H9 (cell line): ENCODE measurements around the gene LKAAEAR1. TPM values are rescaled to one million over a fixed set of nuclear protein-coding genes. Genes with fewer than 3 reads are reported as not detected.

ENCODE experiments used
- DNase-seq: peaks from one replicate; pipeline ENCODE4 v3.0.0-alpha.2; 2017
- H2AFZ ChIP-seq: one replicate; pipeline ENCODE4 v1.6.1; 2013; ENCODE audit warnings: mild to moderate bottlenecking, low read length, control low read depth, moderate library complexity
- H2AK5ac ChIP-seq: 2 replicates; pipeline ENCODE4 v1.6.1; 2013; ENCODE audit warnings: low read length, control low read depth, mixed read lengths; ENCODE audit not compliant: insufficient read length
- H2BK120ac ChIP-seq: one replicate; pipeline ENCODE4 v1.6.1; 2013; ENCODE audit warnings: low read depth, mild to moderate bottlenecking, low read length, control low read depth, inconsistent platforms; ENCODE audit not compliant: poor library complexity, severe bottlenecking
- H2BK12ac ChIP-seq: 2 replicates; pipeline ENCODE4 v1.6.1; 2013; ENCODE audit warnings: low read length, control low read depth, mixed read lengths, low read depth; ENCODE audit not compliant: insufficient read length
- H2BK15ac ChIP-seq: 2 replicates; pipeline ENCODE4 v1.6.1; 2013; ENCODE audit warnings: low read depth, low read length, control low read depth
- H2BK20ac ChIP-seq: one replicate; pipeline ENCODE4 v1.6.1; 2013; ENCODE audit warnings: low read depth, mild to moderate bottlenecking, low read length, control low read depth, inconsistent platforms; ENCODE audit not compliant: poor library complexity, severe bottlenecking
- H2BK5ac ChIP-seq: 2 replicates; pipeline ENCODE4 v1.6.1; 2013; ENCODE audit warnings: low read length, control low read depth, mixed read lengths; ENCODE audit not compliant: insufficient read length
- H3K14ac ChIP-seq: 2 replicates; pipeline ENCODE4 v1.6.1; 2013; ENCODE audit warnings: low read length, control low read depth; ENCODE audit not compliant: insufficient read depth
- H3K18ac ChIP-seq: 2 replicates; pipeline ENCODE4 v1.6.1; 2013; ENCODE audit warnings: low read depth, mild to moderate bottlenecking, mixed read lengths, low read length, control low read depth; ENCODE audit not compliant: insufficient read length
- H3K23ac ChIP-seq: 2 replicates; pipeline ENCODE4 v1.6.1; 2013; ENCODE audit warnings: low read length, control low read depth, mixed read lengths, low read depth; ENCODE audit not compliant: insufficient read length
- H3K23me2 ChIP-seq: 2 replicates; pipeline ENCODE4 v1.6.1; 2013; ENCODE audit warnings: low read depth, mild to moderate bottlenecking, mixed read lengths, low read length, control low read depth; ENCODE audit not compliant: insufficient read length, poor library complexity, severe bottlenecking
- H3K27ac ChIP-seq: 2 replicates; pipeline ENCODE4 v1.5.1; 2013; ENCODE audit warnings: low read length, control low read depth, mixed read lengths, low read depth; ENCODE audit not compliant: insufficient read length
- H3K27me3 ChIP-seq: 2 replicates; pipeline ENCODE4 v1.6.1; 2013; ENCODE audit warnings: low read length, control low read depth, inconsistent platforms; ENCODE audit not compliant: insufficient read depth
- H3K4ac ChIP-seq: 2 replicates; pipeline ENCODE4 v1.6.1; 2013; ENCODE audit warnings: low read depth, mild to moderate bottlenecking, control low read depth, inconsistent platforms, low read length, moderate library complexity
- H3K4me1 ChIP-seq: 2 replicates; pipeline ENCODE4 v1.6.1; 2013; ENCODE audit warnings: low read length, control low read depth, inconsistent platforms; ENCODE audit not compliant: insufficient read depth
- H3K4me2 ChIP-seq: 2 replicates; pipeline ENCODE4 v1.6.1; 2013; ENCODE audit warnings: low read length, control low read depth, mixed read lengths; ENCODE audit not compliant: insufficient read length, insufficient read depth
- H3K56ac ChIP-seq: 2 replicates; pipeline ENCODE4 v1.6.1; 2013; ENCODE audit warnings: low read depth, mild to moderate bottlenecking, mixed read lengths, low read length, control low read depth; ENCODE audit not compliant: insufficient read length
- H3K79me1 ChIP-seq: 2 replicates; pipeline ENCODE4 v1.6.1; 2013; ENCODE audit warnings: low read depth, mild to moderate bottlenecking, moderate library complexity, low read length, control low read depth, inconsistent platforms; ENCODE audit not compliant: insufficient read depth, poor library complexity, severe bottlenecking
- H3K79me2 ChIP-seq: 2 replicates; pipeline ENCODE4 v1.6.1; 2013; ENCODE audit warnings: low read length, control low read depth, inconsistent platforms; ENCODE audit not compliant: insufficient read depth
- H3K9ac ChIP-seq: 2 replicates; pipeline ENCODE4 v1.6.1; 2013; ENCODE audit warnings: low read length, control low read depth, mixed read lengths; ENCODE audit not compliant: insufficient read length; ENCODE audit errors: extremely low read depth
- H3K9me3 ChIP-seq: one replicate; pipeline ENCODE4 v1.6.1; 2013; ENCODE audit warnings: low read depth, low read length, inconsistent platforms; ENCODE audit not compliant: control insufficient read depth
- H3T11ph ChIP-seq: one replicate; pipeline ENCODE4 v1.6.1; 2013; ENCODE audit warnings: mild to moderate bottlenecking, low read length, control low read depth, inconsistent platforms
- H4K20me1 ChIP-seq: one replicate; pipeline ENCODE4 v1.6.1; 2013; ENCODE audit not compliant: control insufficient read depth, insufficient read length, insufficient read depth
- H4K5ac ChIP-seq: 2 replicates; pipeline ENCODE4 v1.6.1; 2013; ENCODE audit warnings: low read depth, mild to moderate bottlenecking, mixed read lengths, low read length, control low read depth; ENCODE audit not compliant: insufficient read length
- H4K8ac ChIP-seq: replicated peaks from 2 replicates; pipeline ENCODE4 v1.6.1; 2013; ENCODE audit warnings: low read length, control low read depth, mixed read lengths, low read depth; ENCODE audit not compliant: insufficient read length
- H4K91ac ChIP-seq: 2 replicates; pipeline ENCODE4 v1.6.1; 2013; ENCODE audit warnings: low read depth, mild to moderate bottlenecking, moderate library complexity, mixed read lengths, low read length, control low read depth; ENCODE audit not compliant: insufficient read length
- H3K27ac Mint-ChIP-seq, 3 experiments: 2 replicates in 2 of 3; 3 replicates in 1 of 3; pipeline ENCODE4 v1.8.0; 2020 to 2021; ENCODE audit warnings: mixed read lengths in 3 of 3, mild to moderate bottlenecking in 1 of 3, moderate library complexity in 1 of 3
- H3K27me3 Mint-ChIP-seq: 2 replicates; pipeline ENCODE4 v1.8.0; 2021; ENCODE audit warnings: low read depth, mild to moderate bottlenecking, moderate library complexity, mixed read lengths
- H3K36me3 Mint-ChIP-seq, 3 experiments: 2 replicates in 2 of 3; 3 replicates in 1 of 3; pipeline ENCODE4 v1.8.0; 2020 to 2021; ENCODE audit warnings: low read depth in 3 of 3, mixed read lengths in 3 of 3; ENCODE audit not compliant: insufficient read depth in 1 of 3
- H3K4me1 Mint-ChIP-seq, 2 experiments: 2 replicates each; pipeline ENCODE4 v1.8.0; 2020; ENCODE audit warnings: mixed read lengths in 2 of 2
- H3K4me3 Mint-ChIP-seq, 2 experiments: 2 replicates in 1 of 2; 3 replicates in 1 of 2; pipeline ENCODE4 v1.8.0; 2020 to 2021; ENCODE audit warnings: mild to moderate bottlenecking in 2 of 2, mixed read lengths in 2 of 2, moderate library complexity in 1 of 2
- H3K9me3 Mint-ChIP-seq, 2 experiments: 2 replicates in 1 of 2; 3 replicates in 1 of 2; pipeline ENCODE4 v1.8.0; 2020; ENCODE audit warnings: mild to moderate bottlenecking in 2 of 2, mixed read lengths in 2 of 2, moderate library complexity in 1 of 2
- CTCF ChIP-seq: fragments of 200-600 bp; sonication (generic); conservative IDR thresholded peaks from 3 replicates; pipeline ENCODE4 v1.8.0; 2021; ENCODE audit warnings: antibody characterized with exemption, mild to moderate bottlenecking
- WGBS: extraction: QIAGEN DNeasy Blood & Tissue Kit; methylation state at CpG from one replicate; pipeline ENCODE4 v1.1.7; 2013; ENCODE audit warnings: missing lambda C conversion rate, low lambda C conversion rate, mixed read lengths; ENCODE audit not compliant: insufficient read length; ENCODE audit errors: extremely low coverage; 5-methylcytosine and 5-hydroxymethylcytosine counted together
- total RNA-seq: library from RNA; stranded (reverse); gene quantifications from 2 replicates; pipeline ENCODE4 v1.2.1, GENCODE V29; 2021

Gene LKAAEAR1
- total RNA-seq, 1 experiment from 2014 or later, result 0.39 TPM

- no peak overlapping the region for H3K4ac ChIP-seq
- H2BK5ac ChIP-seq, result no peak overlapping the region
- Mint-ChIP-seq H3K27ac (peak overlapping the region in 2 of 3 experiments; percentile 49 to 70; a peak in 2 of 7 replicates), H3K27me3 (peaks cover 34% of the 10 kb centered on the region), H3K4me3 (no peak overlapping the region), H3K4me1 (peaks cover 6 to 11% of the 10 kb centered on the region in 2 experiments), H3K9me3 (peaks cover 8 to 9% of the 10 kb centered on the region in 2 experiments), H3K36me3 (peaks cover 2 to 5% (median 2%) of the 10 kb centered on the region in 3 experiments; a peak in 5 of 7 replicates)
- no peak overlapping the region for H3K18ac ChIP-seq
- no CpG with 5 or more reads among the region's 27 CpGs for WGBS
- no peak for DNase-seq
- H3K56ac ChIP-seq, result no peak overlapping the region
- no peaks in the 10 kb centered on the region for H3K9me3 ChIP-seq
- H3K27ac ChIP-seq, result no peak overlapping the region
- H2AFZ ChIP-seq, result no peak overlapping the region
- H3T11ph ChIP-seq, result no peak overlapping the region
- H3K9ac ChIP-seq, result no peak overlapping the region
- H4K20me1 ChIP-seq, result no peaks in the 10 kb centered on the region
- no peak overlapping the region for H2AK5ac ChIP-seq
- H3K79me2 ChIP-seq, result no peaks in the 10 kb centered on the region
- H3K4me2 ChIP-seq, result no peak overlapping the region
- TF ChIP-seq CTCF, result no peak
- no peak overlapping the region for H2BK15ac ChIP-seq
- H4K5ac ChIP-seq, result no peak overlapping the region
- no peaks in the 10 kb centered on the region for H3K23me2 ChIP-seq
- H2BK20ac ChIP-seq, result no peak overlapping the region
- no peak overlapping the region for H2BK120ac ChIP-seq
- H3K79me1 ChIP-seq, result no peaks in the 10 kb centered on the region
- H3K27me3 ChIP-seq, result no peaks in the 10 kb centered on the region
- H4K8ac ChIP-seq, result no peak overlapping the region
- H3K14ac ChIP-seq, result no peak overlapping the region
- H4K91ac ChIP-seq, result no peak overlapping the region
- H3K4me1 ChIP-seq, result no peaks in the 10 kb centered on the region; the same call in 1 of the 2 replicates
- H3K23ac ChIP-seq, result no peak overlapping the region
- no peak overlapping the region for H2BK12ac ChIP-seq
Measured at GRCh38 chr20:64092258-64093012, 8.2 kb upstream of the LKAAEAR1 start.
